AG09319 (cell line): Measurements from ENCODE around the gene ITGBL1.

Experiments used
- DNase-seq: peaks from one replicate; pipeline ENCODE4 v3.0.0-alpha.2; 2010; ENCODE audit warnings: low read depth; ENCODE audit errors: extremely low read depth
- CTCF ChIP-seq: IDR thresholded peaks from 2 replicates; pipeline ENCODE4 v1.5.1; 2011; ENCODE audit warnings: low read depth, mild to moderate bottlenecking, inconsistent platforms, low read length, moderate library complexity

The ITGBL1 gene

GRCh38 chr13:101453784-101454201, 1.3 kb downstream of the ITGBL1 start:
- no peak for DNase-seq

GRCh38 chr13:101454767-101455166, 2.3 kb downstream of the ITGBL1 start:
- no peak for TF ChIP-seq CTCF
- no peak for DNase-seq

More at GRCh38 chr13:101453784-101454201, 1.3 kb downstream of the ITGBL1 start:
- TF ChIP-seq CTCF, result peak; percentile 23

DNA sequence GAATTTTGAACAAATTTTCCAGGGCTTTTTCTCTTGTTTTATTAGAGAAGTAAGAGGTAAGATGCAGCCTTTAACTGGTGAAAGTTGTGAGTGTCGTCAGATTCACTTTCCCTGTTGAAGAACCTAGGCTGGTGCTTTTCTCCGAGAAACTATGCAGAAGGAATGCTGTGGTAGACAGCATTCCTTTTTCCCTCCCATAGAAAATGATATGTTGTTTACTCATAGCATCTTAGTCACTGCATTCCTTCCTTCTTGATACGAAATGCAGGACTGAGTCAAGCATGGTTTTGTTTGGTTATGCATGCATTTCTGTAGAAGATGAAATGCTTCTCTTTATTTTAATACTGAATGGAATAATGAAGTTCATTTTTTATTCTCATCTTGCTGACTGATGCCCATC, 3.4 kb downstream of the ITGBL1 start:
- no peak for TF ChIP-seq CTCF
- peak; percentile 62 for DNase-seq

GRCh38 chr13:101457176-101457575, 4.7 kb downstream of the ITGBL1 start:
- no peak for TF ChIP-seq CTCF
- no peak for DNase-seq

DNA sequence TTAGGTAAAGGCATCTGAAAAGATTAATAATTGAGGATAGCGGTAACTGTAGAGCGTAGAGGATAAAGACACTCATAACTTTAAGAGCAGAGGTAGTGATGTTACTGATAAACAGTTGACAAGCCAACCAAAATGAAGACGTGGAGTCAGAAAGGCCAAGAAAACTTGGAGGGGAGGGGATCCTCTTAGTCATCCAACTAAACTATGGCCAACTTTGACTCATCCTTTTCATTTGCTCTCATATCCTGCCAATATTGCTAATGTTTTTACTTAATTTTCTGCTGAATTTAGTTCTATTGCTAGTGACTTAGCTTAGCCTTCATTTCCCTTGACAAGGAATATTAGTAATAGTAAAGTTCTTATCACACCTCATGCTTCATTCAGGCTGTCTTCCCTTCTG, 13.4 kb downstream of the ITGBL1 start:
- TF ChIP-seq CTCF, result no peak
- no peak for DNase-seq

GRCh38 chr13:101467415-101467814, 14.9 kb downstream of the ITGBL1 start:
- DNase-seq, result no peak
- no peak for TF ChIP-seq CTCF

- no peak for TF ChIP-seq CTCF
Observed at GRCh38 chr13:101473458-101473857, 21.0 kb downstream of the ITGBL1 start.

More at GRCh38 chr13:101473458-101473857, 21.0 kb downstream of the ITGBL1 start:
- peak; percentile 60 for DNase-seq
